Measurements from ENCODE around the gene MMP24OS.

GRCh38 chr20:35304956-35305355 is 27.0 kb upstream of the MMP24OS start:
- TF ChIP-seq, protein P1, sequence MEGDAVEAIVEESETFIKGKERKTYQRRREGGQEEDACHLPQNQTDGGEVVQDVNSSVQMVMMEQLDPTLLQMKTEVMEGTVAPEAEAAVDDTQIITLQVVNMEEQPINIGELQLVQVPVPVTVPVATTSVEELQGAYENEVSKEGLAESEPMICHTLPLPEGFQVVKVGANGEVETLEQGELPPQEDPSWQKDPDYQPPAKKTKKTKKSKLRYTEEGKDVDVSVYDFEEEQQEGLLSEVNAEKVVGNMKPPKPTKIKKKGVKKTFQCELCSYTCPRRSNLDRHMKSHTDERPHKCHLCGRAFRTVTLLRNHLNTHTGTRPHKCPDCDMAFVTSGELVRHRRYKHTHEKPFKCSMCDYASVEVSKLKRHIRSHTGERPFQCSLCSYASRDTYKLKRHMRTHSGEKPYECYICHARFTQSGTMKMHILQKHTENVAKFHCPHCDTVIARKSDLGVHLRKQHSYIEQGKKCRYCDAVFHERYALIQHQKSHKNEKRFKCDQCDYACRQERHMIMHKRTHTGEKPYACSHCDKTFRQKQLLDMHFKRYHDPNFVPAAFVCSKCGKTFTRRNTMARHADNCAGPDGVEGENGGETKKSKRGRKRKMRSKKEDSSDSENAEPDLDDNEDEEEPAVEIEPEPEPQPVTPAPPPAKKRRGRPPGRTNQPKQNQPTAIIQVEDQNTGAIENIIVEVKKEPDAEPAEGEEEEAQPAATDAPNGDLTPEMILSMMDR (IDR thresholded peaks at IDR 0.05) = no peak
- no peak for TF ChIP-seq EZH2 (IDR thresholded peaks at IDR 0.05; ENCODE audit: borderline replicate concordance, insufficient read depth, low read depth, low read length, poor library complexity, severe bottlenecking)

All from B cell (primary cell).